HFFc6 (cell line): ENCODE data around the gene SMG1. TPM values are rescaled to one million over a fixed set of nuclear protein-coding genes. Genes with fewer than 3 reads are reported as not detected.

Experiments used
- DNase-seq: peaks from one replicate; pipeline ENCODE4 v3.0.0-alpha.2; 2018
- H3K27ac Mint-ChIP-seq: 2 replicates; pipeline ENCODE4 v1.8.0; 2020; ENCODE audit warnings: mild to moderate bottlenecking, mixed read lengths
- H3K27me3 Mint-ChIP-seq: 2 replicates; pipeline ENCODE4 v1.8.0; 2021; ENCODE audit warnings: mild to moderate bottlenecking, moderate library complexity, mixed read lengths; ENCODE audit not compliant: insufficient read depth
- H3K36me3 Mint-ChIP-seq: 2 replicates; pipeline ENCODE4 v1.8.0; 2021; ENCODE audit warnings: low read depth, mixed read lengths
- H3K4me1 Mint-ChIP-seq: 2 replicates; pipeline ENCODE4 v1.8.0; 2020; ENCODE audit warnings: low read depth, mixed read lengths
- H3K4me3 Mint-ChIP-seq: 2 replicates; pipeline ENCODE4 v1.8.0; 2020; ENCODE audit warnings: mild to moderate bottlenecking, moderate library complexity, mixed read lengths
- H3K9me3 Mint-ChIP-seq: 2 replicates; pipeline ENCODE4 v1.8.0; 2020; ENCODE audit warnings: mild to moderate bottlenecking, mixed read lengths
- CTCF ChIP-seq: fragments of 200-600 bp; sonication (generic); IDR thresholded peaks from 2 replicates; pipeline ENCODE4 v1.5.0; 2021; ENCODE audit warnings: antibody characterized with exemption, mild to moderate bottlenecking
- total RNA-seq, 6 experiments: library from RNA; stranded (reverse); fragmentation: NEBNext Ultra II Directional; extraction: Animal tissue kit (Norgen Biotek cat#: 25700); gene quantifications; 2 replicates in 1 of 6; 3 replicates in 5 of 6; pipeline ENCODE4 v1.2.3, GENCODE V29; 2021

The SMG1 gene
- total RNA-seq, 6 experiments from 2014 or later = 31.3 to 43.0 (median 35.4) TPM

GRCh38 chr16:18853694-18854093, 72.5 kb downstream of the SMG1 start:
- no peak for TF ChIP-seq CTCF
- peaks cover 40% of the 10 kb centered on the region for H3K36me3 Mint-ChIP-seq
- peaks cover 10% of the 10 kb centered on the region; the same call in 1 of the 2 replicates for H3K4me1 Mint-ChIP-seq
- no peaks in the 10 kb centered on the region for H3K9me3 Mint-ChIP-seq
- no peak overlapping the region for H3K27ac Mint-ChIP-seq
- H3K4me3 Mint-ChIP-seq = no peak overlapping the region
- DNase-seq = no peak
- H3K27me3 Mint-ChIP-seq = peaks cover 1% of the 10 kb centered on the region

- no peak for TF ChIP-seq CTCF
- H3K36me3 Mint-ChIP-seq = peaks cover 37% of the 10 kb centered on the region
These were observed 73.6 kb downstream of the SMG1 start for GRCh38 chr16:18852647-18853046.

GRCh38 chr16:18846416-18846815, 79.8 kb downstream of the SMG1 start:
- H3K27me3 Mint-ChIP-seq = peaks cover 3% of the 10 kb centered on the region
- peaks cover 52% of the 10 kb centered on the region for H3K36me3 Mint-ChIP-seq
- no peak overlapping the region for H3K27ac Mint-ChIP-seq
- TF ChIP-seq CTCF = no peak
- no peak overlapping the region for H3K4me3 Mint-ChIP-seq
- no peak for DNase-seq
- H3K9me3 Mint-ChIP-seq = no peaks in the 10 kb centered on the region
- H3K4me1 Mint-ChIP-seq = peaks cover 7% of the 10 kb centered on the region; the same call in 1 of the 2 replicates

More at GRCh38 chr16:18852647-18853046, 73.6 kb downstream of the SMG1 start:
- peaks cover 10% of the 10 kb centered on the region; the same call in 1 of the 2 replicates for H3K4me1 Mint-ChIP-seq
- no peaks in the 10 kb centered on the region for H3K9me3 Mint-ChIP-seq
- H3K27ac Mint-ChIP-seq = no peak overlapping the region
- H3K4me3 Mint-ChIP-seq = no peak overlapping the region
- H3K27me3 Mint-ChIP-seq = peaks cover 1% of the 10 kb centered on the region
- no peak for DNase-seq

- Mint-ChIP-seq H3K27ac (no peak overlapping the region), H3K9me3 (no peaks in the 10 kb centered on the region), H3K4me3 (no peak overlapping the region), H3K27me3 (peaks cover 3% of the 10 kb centered on the region), H3K36me3 (peaks cover 58% of the 10 kb centered on the region), H3K4me1 (peaks cover 7% of the 10 kb centered on the region; the same call in 1 of the 2 replicates)
- DNase-seq = no peak
- TF ChIP-seq CTCF = no peak
These were observed 83.6 kb downstream of the SMG1 start for GRCh38 chr16:18842565-18842964.

GRCh38 chr16:18841833-18842525, 84.2 kb downstream of the SMG1 start:
- H3K9me3 Mint-ChIP-seq = no peaks in the 10 kb centered on the region
- H3K27me3 Mint-ChIP-seq = peaks cover 3% of the 10 kb centered on the region; the same call in 1 of the 2 replicates
- peaks cover 7% of the 10 kb centered on the region; the same call in 1 of the 2 replicates for H3K4me1 Mint-ChIP-seq
- H3K27ac Mint-ChIP-seq = no peak overlapping the region
- peaks cover 52% of the 10 kb centered on the region for H3K36me3 Mint-ChIP-seq
- H3K4me3 Mint-ChIP-seq = no peak overlapping the region
- TF ChIP-seq CTCF = no peak
- no peak for DNase-seq
